HG03159 (cell line): ENCODE measurements around the gene CCDC93.

ENCODE experiments used
- ATAC-seq: cut with Tn5 transposase; IDR thresholded peaks from one replicate; pipeline ENCODE4 v1.9.1; 2021; ENCODE audit warnings: mild to moderate bottlenecking, moderate library complexity; ENCODE audit not compliant: unreplicated experiment

CCDC93 gene

GRCh38 chr2:117921520-117921919 lies 92.3 kb downstream of the CCDC93 start:
- no peak for ATAC-seq

- ATAC-seq, result no peak
Measured at GRCh38 chr2:117918608-117919007, 95.3 kb downstream of the CCDC93 start.

- ATAC-seq, result no peak
Measured at GRCh38 chr2:117917223-117917917, 96.5 kb downstream of the CCDC93 start.

- ATAC-seq, result no peak
Measured at GRCh38 chr2:117902933-117903332, 110.9 kb downstream of the CCDC93 start.

- ATAC-seq, result no peak
Measured at GRCh38 chr2:117888897-117889296, 125.0 kb downstream of the CCDC93 start.

- no peak for ATAC-seq
Measured at GRCh38 chr2:117885308-117885707, 128.6 kb downstream of the CCDC93 start.

- ATAC-seq, result no peak
Measured at GRCh38 chr2:117879003-117879402, 134.9 kb downstream of the CCDC93 start.

GRCh38 chr2:117875786-117876185 lies 138.1 kb downstream of the CCDC93 start:
- no peak for ATAC-seq
